GM21367 (cell line): ENCODE measurements around the gene PLK1.

Experiments
- ATAC-seq: cut with Tn5 transposase; IDR thresholded peaks from one replicate; pipeline ENCODE4 v1.9.1; 2021; ENCODE audit not compliant: unreplicated experiment

The PLK1 gene

DNA sequence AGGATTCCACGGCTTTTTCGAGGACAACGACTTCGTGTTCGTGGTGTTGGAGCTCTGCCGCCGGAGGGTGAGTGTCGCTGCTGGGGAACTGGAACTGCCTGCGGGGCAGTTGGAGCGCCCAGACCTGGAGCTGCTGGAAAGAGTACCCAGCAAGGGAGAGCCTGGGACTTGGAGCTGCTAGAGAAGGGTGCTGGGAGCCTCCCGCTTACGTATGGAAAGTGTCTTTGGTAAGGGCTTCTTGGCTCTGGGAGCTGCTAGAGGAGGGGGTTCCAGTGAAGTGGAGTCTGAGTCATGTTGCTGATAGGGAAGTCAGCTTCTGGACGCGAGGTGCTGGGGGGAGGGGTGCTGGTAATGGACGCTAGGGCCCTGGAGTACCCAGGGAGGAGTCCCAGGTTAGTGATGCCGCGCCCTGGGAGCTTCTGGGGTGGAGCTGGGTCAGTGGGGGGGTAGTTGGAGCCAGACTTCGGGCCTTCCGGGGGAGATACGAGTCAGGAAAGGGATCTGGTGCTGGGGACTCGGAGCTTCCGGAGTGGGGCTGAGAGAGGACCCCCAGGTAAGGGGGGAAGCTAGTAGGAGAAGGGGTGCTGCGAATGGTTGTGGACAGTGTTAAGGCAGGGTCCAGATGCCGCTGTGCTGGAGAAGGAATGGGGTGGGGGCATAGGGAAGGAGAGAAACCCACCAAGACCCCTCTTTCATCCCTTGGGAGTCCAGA is 741 bp downstream of the PLK1 start:
- no peak for ATAC-seq

GRCh38 chr16:23679986-23680336 is 1.3 kb downstream of the PLK1 start:
- no peak for ATAC-seq

GRCh38 chr16:23682181-23682580 is 3.5 kb downstream of the PLK1 start:
- no peak for ATAC-seq

- ATAC-seq = no peak
These were observed 4.8 kb downstream of the PLK1 start for GRCh38 chr16:23683487-23683886.

- ATAC-seq = no peak
These were observed 8.5 kb downstream of the PLK1 start for GRCh38 chr16:23687034-23687808.

- no peak for ATAC-seq
These were observed 10.9 kb downstream of the PLK1 start for GRCh38 chr16:23689442-23690187.

DNA sequence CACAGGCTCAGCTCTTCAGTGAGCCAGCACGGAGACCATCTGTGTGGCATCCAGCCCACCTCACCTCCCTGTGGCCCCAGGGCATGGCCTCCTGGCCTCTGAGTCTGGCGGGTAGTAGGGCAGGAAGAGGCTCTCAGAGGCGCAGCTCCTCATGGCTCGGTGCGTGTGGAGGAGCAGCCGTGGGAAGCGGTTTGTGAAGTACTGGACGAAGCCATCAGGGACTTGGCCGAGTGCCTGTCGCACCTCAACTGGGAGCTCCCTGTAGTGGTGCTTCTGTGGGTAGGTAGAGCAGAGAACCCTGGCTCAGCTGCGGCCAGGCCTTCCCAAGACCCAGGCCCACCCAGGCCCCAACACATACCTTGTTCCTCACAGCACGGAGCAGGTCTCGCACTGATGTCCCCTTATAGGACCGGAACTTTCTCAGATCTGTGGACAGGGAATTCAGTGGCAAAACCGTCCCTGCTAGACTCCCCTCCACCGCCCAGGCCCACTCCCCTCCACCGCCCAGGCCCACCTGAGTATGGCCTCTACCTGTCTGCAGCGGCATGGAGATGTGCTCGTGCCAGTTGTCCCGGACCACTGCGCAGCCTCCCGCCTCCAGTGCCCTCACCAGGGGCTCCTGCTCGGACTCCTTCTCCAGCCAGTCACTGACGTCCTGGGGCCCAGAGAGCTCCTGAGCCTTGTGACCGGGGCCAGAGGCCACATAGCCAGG is 12.2 kb downstream of the PLK1 start:
- no peak for ATAC-seq

DNA sequence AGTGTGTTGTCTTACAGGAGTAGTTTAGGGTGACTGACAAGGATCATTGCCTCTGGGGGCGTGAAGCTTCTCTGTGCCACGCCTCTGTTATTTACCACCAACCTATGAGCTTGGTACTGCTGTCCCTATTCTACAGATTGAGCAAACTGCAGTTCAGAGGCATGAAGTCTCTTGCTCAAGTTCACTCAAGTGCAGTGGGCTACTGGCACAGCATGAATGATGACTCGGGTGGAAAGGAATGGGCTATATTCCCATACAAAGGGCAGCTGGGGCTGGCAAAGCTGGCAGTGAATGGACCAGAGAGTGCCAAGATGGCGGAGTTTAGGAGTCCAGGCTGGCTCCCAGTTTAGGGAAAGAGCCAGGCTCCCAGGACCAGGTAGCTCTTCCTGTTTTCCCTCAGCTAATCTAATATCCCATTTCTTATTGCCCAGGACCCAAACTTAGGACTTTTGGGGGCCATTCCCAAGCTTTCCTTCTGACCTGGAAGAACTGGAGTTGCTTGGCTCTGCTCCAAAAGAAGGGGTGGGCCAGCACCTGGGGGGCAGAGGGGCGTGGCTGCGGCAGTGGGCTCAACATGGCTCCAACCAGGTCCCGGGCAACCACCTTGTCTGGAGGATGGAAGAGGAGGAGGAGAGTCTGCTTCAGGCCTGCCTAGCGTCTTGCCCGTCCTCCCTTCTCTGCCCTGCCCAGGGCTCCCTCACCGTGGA is 12.9 kb downstream of the PLK1 start:
- no peak for ATAC-seq

GRCh38 chr16:23692190-23692837 is 13.6 kb downstream of the PLK1 start:
- no peak for ATAC-seq

DNA sequence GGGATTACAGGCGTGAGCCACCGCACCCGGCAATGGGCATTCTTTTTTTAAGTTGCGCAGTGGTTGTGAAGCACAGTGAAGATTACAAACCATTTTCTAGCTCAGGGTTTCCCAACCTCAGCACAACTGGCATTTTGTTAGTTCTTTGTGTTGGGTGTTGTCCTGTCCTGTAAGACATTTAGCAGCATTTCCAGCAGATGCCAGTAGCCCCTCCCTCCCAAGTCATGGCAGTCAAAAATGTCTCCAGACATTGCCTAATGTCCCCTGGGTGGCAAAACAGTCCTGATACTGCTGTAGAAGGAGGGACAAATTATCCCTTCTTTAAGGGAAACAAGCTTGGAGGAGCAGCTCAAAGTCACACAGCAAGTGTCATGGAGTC is 15.6 kb downstream of the PLK1 start:
- ATAC-seq = no peak

- no peak for ATAC-seq
These were observed 16.1 kb downstream of the PLK1 start for GRCh38 chr16:23694644-23695373.

DNA sequence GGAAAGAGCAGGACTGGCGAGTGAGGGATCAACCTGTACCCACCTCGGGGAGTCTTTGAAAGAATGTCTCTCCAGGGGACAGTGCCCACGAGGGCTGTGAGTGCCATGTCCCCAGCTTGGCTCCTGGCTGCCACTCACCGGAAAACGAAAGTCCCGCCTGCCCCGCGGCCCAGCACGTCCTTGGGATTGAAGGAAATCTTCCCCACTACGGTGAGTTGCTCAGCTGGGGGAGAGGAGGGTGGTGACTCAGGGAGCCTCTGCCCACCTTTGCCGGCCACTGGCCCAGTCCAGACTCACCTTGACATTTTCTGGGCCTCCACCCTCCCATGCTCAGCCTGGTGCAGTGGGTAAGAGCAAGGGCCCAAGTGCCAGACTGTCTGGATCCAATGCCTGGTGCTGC is 17.1 kb downstream of the PLK1 start:
- ATAC-seq = no peak

- no peak for ATAC-seq
These were observed 20.4 kb downstream of the PLK1 start for GRCh38 chr16:23699100-23699499.

DNA sequence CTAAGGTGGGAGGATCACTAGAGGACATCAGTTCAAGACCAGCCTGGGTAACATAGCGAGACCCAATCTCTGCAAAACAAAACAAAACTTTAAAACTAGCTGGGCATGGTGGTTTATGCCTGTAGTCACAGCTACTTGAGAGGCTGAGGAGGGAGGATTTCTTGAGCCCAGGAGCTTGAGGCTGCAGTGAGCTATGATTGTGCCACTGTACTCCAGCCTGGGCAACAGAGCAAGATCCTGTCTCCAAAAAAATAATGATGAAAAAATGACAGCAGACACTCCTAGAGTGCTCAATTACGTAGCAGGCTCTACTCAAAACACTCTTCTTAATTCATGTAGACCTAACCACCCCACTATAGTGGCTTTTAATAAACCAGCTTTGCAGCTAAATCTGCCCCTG is 21.4 kb downstream of the PLK1 start:
- ATAC-seq = no peak

DNA sequence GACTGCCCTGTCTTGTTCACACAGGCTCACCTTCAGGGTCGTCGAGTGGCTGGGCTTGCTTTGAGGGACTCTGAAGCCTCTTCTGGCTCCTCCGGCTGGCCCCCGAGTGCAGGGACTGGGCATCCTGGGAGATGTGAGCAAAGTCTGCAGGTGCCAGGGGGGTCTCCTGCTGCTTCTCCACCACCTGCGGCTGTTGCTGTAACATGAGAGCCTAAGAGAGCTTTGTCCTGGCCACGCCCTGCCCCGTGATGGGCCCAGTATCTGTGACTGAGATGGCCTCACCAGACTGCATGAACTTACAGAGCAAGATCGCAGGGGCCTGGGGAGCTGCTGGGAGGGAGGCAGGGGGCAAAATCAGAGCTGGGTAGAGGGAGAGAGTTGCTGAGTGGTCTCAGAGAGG is 21.8 kb downstream of the PLK1 start:
- no peak for ATAC-seq

DNA sequence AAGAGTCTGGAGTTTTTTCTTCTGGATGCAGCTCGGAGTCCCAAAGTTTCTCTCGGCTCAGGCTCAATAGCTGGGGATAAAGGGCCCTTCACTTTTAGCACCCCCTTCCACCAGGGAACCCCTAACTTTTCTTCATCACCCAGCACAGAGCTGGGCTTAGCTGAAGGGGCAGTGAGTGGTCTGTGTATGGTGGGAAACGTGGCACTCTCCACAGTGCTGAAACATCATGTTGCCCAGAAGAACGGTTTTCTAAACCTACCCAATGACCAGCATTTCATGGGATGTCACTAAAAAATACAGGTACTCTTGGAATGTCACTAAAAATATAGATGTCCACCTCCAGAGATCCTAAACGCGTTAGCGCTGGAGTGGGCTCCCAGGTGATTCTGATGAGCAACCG is 22.4 kb downstream of the PLK1 start:
- ATAC-seq = no peak

GRCh38 chr16:23702951-23703350 is 24.3 kb downstream of the PLK1 start:
- ATAC-seq = no peak

GRCh38 chr16:23704772-23705516 is 26.3 kb downstream of the PLK1 start:
- no peak for ATAC-seq

- no peak for ATAC-seq
These were observed 26.8 kb downstream of the PLK1 start for GRCh38 chr16:23705517-23705902.
